Esophagus mucosa (tissue), 1 donor: ENCODE data around the gene APPL2. TPM values are rescaled to one million over a fixed set of nuclear protein-coding genes. Genes with fewer than 3 reads are reported as not detected.

Source experiments
- ATAC-seq: fragments of 200-7000 bp; cut with Tn5 transposase; one replicate; pipeline ENCODE4 v1.9.1; 2020
- total RNA-seq: library from RNA; stranded (reverse); gene quantifications from one replicate; pipeline ENCODE4 v1.2.4, GENCODE V29; 2023
- donor health status: DM: yes; HTN: yes; CAD: no.

APPL2 gene
- total RNA-seq, 1 donor from 2014 or later = 27.0 TPM

DNA sequence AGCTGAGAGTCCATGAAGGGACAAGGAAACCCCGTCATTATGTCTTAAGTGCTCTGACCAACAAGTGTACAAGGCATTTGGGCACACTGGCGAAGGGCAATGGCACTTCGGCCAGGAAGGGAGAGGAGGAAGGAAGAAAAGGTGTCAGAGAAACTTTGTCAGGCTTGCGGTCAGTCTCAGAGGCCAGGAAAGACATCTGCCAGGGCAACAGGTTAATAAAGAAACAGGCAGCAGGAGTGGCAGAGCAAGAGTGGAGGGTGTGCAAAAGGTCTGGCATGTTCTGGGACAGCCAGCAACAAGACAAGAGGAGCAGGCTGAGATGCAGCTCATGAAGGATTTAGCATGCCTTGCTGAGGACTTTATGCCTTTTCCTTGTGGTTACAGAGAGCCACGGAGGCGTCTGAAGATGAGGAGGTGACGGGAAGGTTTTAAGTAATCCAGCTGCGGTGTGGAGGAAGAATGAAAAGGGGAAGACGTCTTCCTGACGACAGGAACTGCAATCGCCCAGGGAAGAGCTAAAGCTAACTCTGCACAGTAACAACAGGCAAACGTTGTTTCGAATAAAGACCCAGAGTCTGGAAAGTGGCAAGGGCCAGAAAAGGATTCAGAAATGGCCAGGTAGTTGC is 13.1 kb downstream of the APPL2 start:
- no peak for ATAC-seq

- ATAC-seq = no peak
Observed at GRCh38 chr12:105222284-105222655, 13.7 kb downstream of the APPL2 start.

- no peak for ATAC-seq
Observed at GRCh38 chr12:105221583-105222283, 14.2 kb downstream of the APPL2 start.

DNA sequence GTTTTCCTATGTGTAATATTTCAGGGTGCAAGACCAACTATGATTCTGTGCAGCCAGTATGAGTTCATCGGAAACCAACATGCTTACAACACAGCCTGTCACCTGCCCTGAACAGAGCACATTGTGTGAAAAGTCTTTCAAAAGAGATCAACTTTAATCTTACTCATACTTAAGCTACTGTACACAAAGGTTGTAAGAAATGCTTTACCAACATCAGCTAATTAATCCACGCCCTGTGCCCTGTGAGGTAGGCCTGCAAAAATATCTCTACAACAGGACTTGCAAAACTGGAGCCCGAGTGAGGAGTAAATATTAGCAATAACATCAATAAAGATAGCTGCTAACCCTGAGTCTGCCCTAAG is 15.1 kb downstream of the APPL2 start:
- peak; percentile 96 for ATAC-seq

GRCh38 chr12:105220150-105220928 is 15.6 kb downstream of the APPL2 start:
- no peak for ATAC-seq

DNA sequence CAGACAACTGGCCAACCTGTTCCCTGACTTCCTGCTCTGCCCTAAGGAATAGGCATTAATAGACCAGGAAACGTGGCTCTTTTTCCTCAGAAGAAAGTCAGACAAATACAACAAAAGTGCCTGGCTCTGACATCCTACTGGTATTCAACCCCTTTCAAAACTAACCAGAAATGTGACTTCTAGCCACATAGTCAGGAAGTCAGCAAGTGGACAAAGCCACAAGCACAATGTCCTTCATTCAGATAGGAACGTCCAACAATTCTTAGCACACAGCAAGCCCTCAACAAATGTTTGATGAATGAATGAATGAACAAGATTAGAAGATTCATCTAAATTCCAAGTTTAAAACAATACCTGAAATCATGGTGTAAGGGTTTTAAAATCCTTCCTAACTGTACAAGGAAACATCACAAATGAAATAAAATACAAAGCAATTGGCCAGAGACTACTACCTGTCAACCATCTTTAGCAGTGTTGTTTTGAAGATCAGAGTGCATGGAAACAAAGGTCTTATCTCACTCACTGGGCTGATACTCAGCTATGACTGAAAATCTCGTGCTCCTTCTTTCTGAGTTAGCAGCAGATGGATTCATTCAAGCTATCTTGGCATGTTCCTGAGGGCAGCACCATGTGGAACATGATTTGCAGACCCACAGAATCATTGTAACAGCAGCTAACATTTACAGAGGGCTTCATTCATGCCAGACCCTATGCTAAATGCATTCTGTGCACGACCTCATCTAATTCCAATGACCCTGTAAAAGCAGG is 16.5 kb downstream of the APPL2 start:
- ATAC-seq = no peak

DNA sequence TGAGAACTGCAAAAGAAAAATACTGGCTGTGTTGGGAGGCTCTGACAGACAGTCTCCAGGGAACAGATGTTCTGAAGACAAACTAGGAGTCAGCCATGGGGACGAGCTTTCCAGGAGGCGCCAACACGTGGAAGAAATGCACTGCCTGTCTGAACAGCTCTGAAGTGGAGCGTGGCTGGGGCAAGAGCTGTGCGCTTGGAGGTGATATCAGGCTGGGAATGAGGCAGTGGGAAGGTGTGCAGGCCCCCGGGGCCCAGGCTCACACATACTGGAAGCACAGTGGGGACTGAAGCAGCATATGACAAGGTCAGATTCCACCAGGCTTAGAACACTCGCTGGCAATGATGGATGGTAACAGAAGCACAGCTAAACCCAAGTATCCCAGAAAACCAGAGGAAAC is 17.5 kb downstream of the APPL2 start:
- no peak for ATAC-seq

DNA sequence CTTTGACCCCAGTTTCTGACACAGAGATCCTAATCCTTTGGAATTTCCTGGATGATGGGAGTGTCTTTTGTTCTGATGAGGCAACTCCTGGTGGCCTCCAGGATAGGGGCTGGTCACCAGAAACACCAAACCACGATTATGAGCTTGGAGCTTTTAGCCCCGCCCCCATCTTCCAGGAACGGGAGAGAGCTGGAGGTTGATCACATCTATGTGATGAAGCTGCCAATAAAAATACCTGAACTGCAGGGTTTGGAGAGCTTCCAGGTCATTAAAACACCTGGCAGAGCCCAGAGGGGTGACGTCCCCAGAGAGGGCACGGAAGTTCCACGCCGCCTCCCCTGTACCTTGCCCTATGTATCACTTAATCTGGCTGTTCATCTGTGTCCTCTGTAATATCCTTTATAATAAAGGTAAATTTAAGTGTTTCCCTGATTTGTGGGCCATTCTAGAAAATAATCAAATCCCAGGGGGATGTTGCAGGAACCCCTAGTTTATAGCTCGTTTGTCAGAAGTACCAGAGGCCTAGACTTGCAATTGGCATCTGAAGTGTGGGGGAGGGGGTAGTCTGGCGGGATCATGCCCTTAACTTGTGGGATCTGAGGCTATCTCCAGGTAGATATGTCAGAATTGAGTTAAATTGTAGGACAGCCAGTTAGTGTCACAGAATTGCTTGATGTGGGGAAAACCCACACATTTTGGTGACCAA is 21.2 kb downstream of the APPL2 start:
- ATAC-seq = peak; percentile 51

GRCh38 chr12:105214148-105214547 is 21.8 kb downstream of the APPL2 start:
- ATAC-seq = no peak

- ATAC-seq = no peak
Observed at GRCh38 chr12:105212438-105212837, 23.5 kb downstream of the APPL2 start.

DNA sequence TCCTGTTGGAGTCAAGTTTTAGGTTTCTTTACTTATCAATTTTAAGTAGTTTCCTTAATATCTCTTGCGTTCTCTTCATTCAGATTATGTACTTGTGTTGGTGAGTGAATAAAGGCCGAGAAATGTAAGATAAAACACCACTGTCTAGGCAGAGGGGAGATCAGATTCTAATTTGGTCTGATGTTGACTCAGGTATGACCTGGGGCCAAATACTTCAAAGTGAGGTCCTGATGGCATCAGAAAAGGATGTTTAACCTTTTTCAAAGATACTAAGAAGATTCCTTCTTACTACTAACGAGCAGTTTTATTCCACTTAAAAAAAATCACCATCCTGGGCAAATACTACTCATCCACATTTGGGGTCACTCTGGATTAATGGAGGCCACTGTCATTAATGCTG is 26.9 kb downstream of the APPL2 start:
- no peak for ATAC-seq

- ATAC-seq = no peak
Observed at GRCh38 chr12:105206686-105207374, 29.1 kb downstream of the APPL2 start.

DNA sequence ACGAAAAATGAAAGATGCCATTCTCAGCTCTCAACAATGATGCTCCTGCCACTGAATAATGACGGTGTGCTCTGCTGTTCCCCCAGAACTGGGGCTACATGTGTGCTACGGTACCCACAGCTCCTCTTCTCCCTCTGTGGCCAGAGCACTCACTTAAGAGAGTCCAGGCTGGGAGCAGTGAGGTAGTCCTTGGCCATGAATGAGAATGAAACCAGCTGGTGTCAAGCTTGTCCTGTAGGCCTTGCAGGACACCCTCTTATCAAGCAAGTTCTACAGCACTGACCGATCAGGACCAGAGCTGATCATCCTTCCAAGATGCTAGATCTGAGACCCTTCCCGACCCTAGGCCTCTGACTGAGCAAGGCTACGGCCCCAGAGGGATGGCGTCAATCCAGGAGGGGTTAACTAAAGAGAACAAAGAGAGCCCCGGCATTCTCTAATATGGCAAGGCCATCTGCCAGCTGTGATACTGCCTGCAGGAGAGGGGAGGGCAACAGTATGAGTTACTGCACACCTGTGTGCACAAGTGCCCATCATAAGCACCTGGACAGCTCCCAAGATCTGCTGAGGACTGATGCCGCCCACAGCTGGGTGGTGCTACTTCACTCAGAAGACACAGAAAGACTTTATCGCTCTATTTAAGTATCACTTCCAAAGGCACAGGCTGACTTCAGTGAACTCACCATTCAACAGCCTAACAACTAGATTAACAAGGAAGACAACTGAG is 30.5 kb downstream of the APPL2 start:
- ATAC-seq = no peak

GRCh38 chr12:105204916-105205315 is 31.1 kb downstream of the APPL2 start:
- ATAC-seq = peak; percentile 48

DNA sequence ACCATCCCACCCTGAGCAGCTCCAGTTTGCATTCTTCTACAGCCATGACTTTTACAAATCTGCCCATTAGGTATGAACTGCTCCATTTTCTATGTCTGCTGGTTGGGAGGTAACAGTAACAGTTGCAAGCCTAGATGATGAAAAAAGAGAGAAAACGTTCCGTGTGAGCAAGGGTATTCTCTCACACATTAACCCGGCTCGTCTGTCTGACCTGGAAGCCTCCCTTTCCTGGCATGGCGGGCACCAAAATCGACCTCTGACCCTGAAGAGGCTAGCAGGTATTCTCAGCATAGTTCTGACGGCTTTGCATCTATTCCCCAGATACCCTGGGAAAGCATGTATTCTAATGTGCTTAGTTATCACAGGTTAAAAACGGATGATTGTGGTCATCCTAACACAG is 31.8 kb downstream of the APPL2 start:
- ATAC-seq = no peak

GRCh38 chr12:105202202-105202601 is 33.8 kb downstream of the APPL2 start:
- ATAC-seq = no peak

DNA sequence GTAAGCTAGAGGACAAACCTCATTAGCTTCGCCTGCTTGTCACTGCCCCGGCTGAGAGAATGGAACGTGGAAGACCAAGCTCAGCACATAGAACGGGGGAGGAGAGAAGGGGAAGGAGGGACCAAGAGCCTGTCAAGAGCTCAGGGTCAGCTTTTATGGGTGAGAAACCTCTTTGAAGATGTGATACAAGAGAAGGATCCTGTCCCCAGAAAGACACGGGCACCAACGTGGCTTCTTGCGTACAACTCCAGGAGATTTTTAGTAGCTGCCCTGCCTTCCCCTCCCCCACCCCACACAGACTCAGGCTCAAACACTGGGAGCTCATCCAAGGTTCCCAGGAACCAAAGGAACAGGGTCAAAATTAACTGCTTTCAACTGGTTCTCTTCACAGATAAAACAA is 34.7 kb downstream of the APPL2 start:
- no peak for ATAC-seq

GRCh38 chr12:105200385-105200784 is 35.6 kb downstream of the APPL2 start:
- ATAC-seq = no peak

DNA sequence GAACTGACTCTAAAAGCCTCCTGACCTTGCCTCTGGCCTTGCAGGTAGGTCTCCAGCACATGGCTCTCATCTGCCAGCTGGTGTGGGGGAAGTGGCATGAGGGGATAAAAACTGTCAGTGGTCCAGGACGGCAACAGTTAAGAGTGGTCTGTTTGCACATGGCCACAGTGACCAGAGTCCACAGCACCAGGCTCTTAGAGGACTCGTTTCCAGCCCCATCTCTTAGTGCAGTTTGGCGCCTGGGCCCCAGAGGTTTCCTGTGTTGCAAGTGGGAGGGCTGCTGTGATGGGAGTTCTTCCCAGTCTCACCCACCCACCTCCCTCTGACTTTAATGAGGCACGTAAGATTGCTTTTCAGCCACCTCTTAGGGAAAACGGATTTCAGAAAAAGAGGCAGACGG is 37.0 kb downstream of the APPL2 start:
- no peak for ATAC-seq

- no peak for ATAC-seq
Observed at GRCh38 chr12:105196090-105196489, 39.9 kb downstream of the APPL2 start.

GRCh38 chr12:105194947-105195346 is 41.0 kb downstream of the APPL2 start:
- no peak for ATAC-seq
